OCI-LY3 (cell line): Measurements from ENCODE around the gene API5.

ENCODE experiments used
- EZH2phosphoT487 ChIP-seq: fragments of 200-600 bp; shearing (Covaris generic); IDR thresholded peaks from 2 replicates; pipeline ENCODE4 v1.6.1; 2018; ENCODE audit warnings: antibody characterized with exemption, mixed run types, low read depth
- TF ChIP-seq, protein P1 (sequence below): fragments of 200-600, 300-600 bp; sonication (generic); IDR thresholded peaks from 2 replicates; pipeline ENCODE4 v1.5.1; 2014; ENCODE audit warnings: antibody characterized with exemption, low read length, low read depth

- TF ChIP-seq, protein P1, sequence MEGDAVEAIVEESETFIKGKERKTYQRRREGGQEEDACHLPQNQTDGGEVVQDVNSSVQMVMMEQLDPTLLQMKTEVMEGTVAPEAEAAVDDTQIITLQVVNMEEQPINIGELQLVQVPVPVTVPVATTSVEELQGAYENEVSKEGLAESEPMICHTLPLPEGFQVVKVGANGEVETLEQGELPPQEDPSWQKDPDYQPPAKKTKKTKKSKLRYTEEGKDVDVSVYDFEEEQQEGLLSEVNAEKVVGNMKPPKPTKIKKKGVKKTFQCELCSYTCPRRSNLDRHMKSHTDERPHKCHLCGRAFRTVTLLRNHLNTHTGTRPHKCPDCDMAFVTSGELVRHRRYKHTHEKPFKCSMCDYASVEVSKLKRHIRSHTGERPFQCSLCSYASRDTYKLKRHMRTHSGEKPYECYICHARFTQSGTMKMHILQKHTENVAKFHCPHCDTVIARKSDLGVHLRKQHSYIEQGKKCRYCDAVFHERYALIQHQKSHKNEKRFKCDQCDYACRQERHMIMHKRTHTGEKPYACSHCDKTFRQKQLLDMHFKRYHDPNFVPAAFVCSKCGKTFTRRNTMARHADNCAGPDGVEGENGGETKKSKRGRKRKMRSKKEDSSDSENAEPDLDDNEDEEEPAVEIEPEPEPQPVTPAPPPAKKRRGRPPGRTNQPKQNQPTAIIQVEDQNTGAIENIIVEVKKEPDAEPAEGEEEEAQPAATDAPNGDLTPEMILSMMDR, result peak; percentile 97
- TF ChIP-seq EZH2phosphoT487, result no peak
These were observed 29.0 kb upstream of the API5 start for GRCh38 chr11:43282607-43283440.
